ENCODE results near the gene FRMD4A.

- TF ChIP-seq CTCF (IDR thresholded peaks at IDR 0.05 in 4 of 5, conservative IDR thresholded peaks at IDR 0.05 in 1 of 5) (no peak), POLR2A (IDR thresholded peaks at IDR 0.05) (no peak)
Observed at GRCh38 chr10:13729586-13730305, 601.0 kb downstream of the FRMD4A start.
